BJ (cell line): ENCODE data around the gene HINT3. TPM values are rescaled to one million over a fixed set of nuclear protein-coding genes. Genes with fewer than 3 reads are reported as not detected.

ENCODE experiments used
- CTCF ChIA-PET: fragments of 350-600 bp; formaldehyde crosslinking; extraction: SDS; loops from one replicate; lab custom pipeline; 2021; ENCODE audit warnings: antibody characterized with exemption, inconsistent platforms; lab: Yijun Ruan, JAX
- POLR2A ChIA-PET: fragments of 300-600 bp; sonication (Branson Sonifier 250); formaldehyde crosslinking; extraction: SDS; loops from one replicate; lab custom pipeline; 2021; ENCODE audit warnings: antibody characterized with exemption; lab: Charles Lee
- DNase-seq: peaks from one replicate; pipeline ENCODE4 v3.0.0-alpha.2; 2011; ENCODE audit warnings: low read depth
- H3K27me3 ChIP-seq: 2 replicates; pipeline ENCODE4 v1.6.0; 2011; ENCODE audit warnings: low read length; ENCODE audit not compliant: control insufficient read depth, insufficient read depth
- H3K36me3 ChIP-seq: 2 replicates; pipeline ENCODE4 v1.5.1; 2011; ENCODE audit warnings: low read length; ENCODE audit not compliant: control insufficient read depth, insufficient read depth
- H3K4me3 ChIP-seq: 2 replicates; pipeline ENCODE4 v1.5.1; 2011; ENCODE audit warnings: low read depth, mild to moderate bottlenecking, control low read depth, low read length
- CTCF ChIP-seq: IDR thresholded peaks from 2 replicates; pipeline ENCODE4 v1.5.1; 2011; ENCODE audit warnings: low read depth, mild to moderate bottlenecking, control low read depth, inconsistent platforms, low read length, moderate library complexity; ENCODE audit not compliant: insufficient read depth
- polyA plus RNA-seq: library from polyadenylated mRNA; depleted of rRNA; stranded (reverse); fragments of >200 nt; gene quantifications from 2 replicates; pipeline ENCODE4 v1.2.3, GENCODE V29; 2011

HINT3 gene
- polyA plus RNA-seq, 1 experiment: 1.3 TPM

GRCh38 chr6:125953502-125953875 lies 3.1 kb upstream of the HINT3 start:
- peak; percentile 23; the same call in 1 of the 2 replicates for TF ChIP-seq CTCF
- no peak overlapping the region for H3K4me3 ChIP-seq
- H3K36me3 ChIP-seq: no peaks in the 10 kb centered on the region
- DNase-seq: no peak
- ChIA-PET CTCF (interaction anchor here (0.6 to 4.1 kb wide), 19 partner anchors 11 to 200 kb away, joined by 3 to 49 read pairs (median 5); partner anchors contain the start of gene NCOA7), POLR2A (interaction anchor here (0.6 kb wide), 1 partner anchor 175 kb away, joined by 5 read pairs; no protein-coding TSS in a partner anchor)
- no peaks in the 10 kb centered on the region for H3K27me3 ChIP-seq

GRCh38 chr6:125954735-125955339 lies 1.7 kb upstream of the HINT3 start:
- no peak for TF ChIP-seq CTCF

GRCh38 chr6:125955973-125956372 lies 597 bp upstream of the HINT3 start:
- Histone ChIP-seq H3K36me3 (no peaks in the 10 kb centered on the region), H3K27me3 (no peaks in the 10 kb centered on the region), H3K4me3 (no peak overlapping the region)
- no peak for DNase-seq
- ChIA-PET POLR2A (interaction anchor here (0.5 to 0.6 kb wide), 2 partner anchors 31 to 727 kb away, joined by 3 to 4 read pairs; no protein-coding TSS in a partner anchor), CTCF (interaction anchor here (0.5 to 4.1 kb wide), 21 partner anchors 8 to 199 kb away, joined by 3 to 30 read pairs (median 6); partner anchors contain the start of gene NCOA7)
- TF ChIP-seq CTCF: no peak

More at GRCh38 chr6:125954735-125955339, 1.7 kb upstream of the HINT3 start:
- no peak for DNase-seq
- Histone ChIP-seq H3K4me3 (no peak overlapping the region), H3K27me3 (no peaks in the 10 kb centered on the region), H3K36me3 (no peaks in the 10 kb centered on the region)
- POLR2A ChIA-PET: no interaction called here
- CTCF ChIA-PET: interaction anchor here (2.6 to 4.1 kb wide), 6 partner anchors 8 to 165 kb away, joined by 12 to 30 read pairs (median 22); partner anchors contain the start of gene NCOA7

- Histone ChIP-seq H3K27me3 (no peaks in the 10 kb centered on the region), H3K4me3 (peak overlapping the region; percentile 93), H3K36me3 (peaks cover 2% of the 10 kb centered on the region)
- ChIA-PET CTCF (interaction anchor here (0.7 to 4.1 kb wide), 21 partner anchors 8 to 647 kb away, joined by 3 to 30 read pairs (median 6); partner anchors contain the start of gene NCOA7), POLR2A (no interaction called here)
- TF ChIP-seq CTCF: no peak
- no peak for DNase-seq
Measured at GRCh38 chr6:125957391-125957693, 772 bp downstream of the HINT3 start.

- TF ChIP-seq CTCF: no peak
- POLR2A ChIA-PET: interaction anchor here (0.5 to 1.5 kb wide), 3 partner anchors 27 to 167 kb away, joined by 4 to 11 read pairs (median 6); partner anchors contain the start of gene NCOA7
- Histone ChIP-seq H3K36me3 (peaks cover 2% of the 10 kb centered on the region), H3K27me3 (no peaks in the 10 kb centered on the region), H3K4me3 (peak overlapping the region; percentile 93)
- DNase-seq: no peak
- CTCF ChIA-PET: interaction anchor here (0.9 to 4.1 kb wide), 14 partner anchors 10 to 648 kb away, joined by 3 to 30 read pairs (median 6); partner anchors contain the start of gene NCOA7
Measured at GRCh38 chr6:125957845-125958244, 1.3 kb downstream of the HINT3 start.
